Smooth muscle cell of trachea (primary cell): ENCODE results near the gene TEX264. TPM values are rescaled to one million over a fixed set of nuclear protein-coding genes. Genes with fewer than 3 reads are reported as not detected.

Experiments
- total RNA-seq: library from RNA; depleted of rRNA; stranded (reverse); fragments of >200 nt; gene quantifications from 2 replicates; pipeline ENCODE4 v1.2.1, GENCODE V29; 2014

Gene TEX264, protein sequence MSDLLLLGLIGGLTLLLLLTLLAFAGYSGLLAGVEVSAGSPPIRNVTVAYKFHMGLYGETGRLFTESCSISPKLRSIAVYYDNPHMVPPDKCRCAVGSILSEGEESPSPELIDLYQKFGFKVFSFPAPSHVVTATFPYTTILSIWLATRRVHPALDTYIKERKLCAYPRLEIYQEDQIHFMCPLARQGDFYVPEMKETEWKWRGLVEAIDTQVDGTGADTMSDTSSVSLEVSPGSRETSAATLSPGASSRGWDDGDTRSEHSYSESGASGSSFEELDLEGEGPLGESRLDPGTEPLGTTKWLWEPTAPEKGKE
- 48.6 and 84.4 TPM in 2 replicates for total RNA-seq

DNA sequence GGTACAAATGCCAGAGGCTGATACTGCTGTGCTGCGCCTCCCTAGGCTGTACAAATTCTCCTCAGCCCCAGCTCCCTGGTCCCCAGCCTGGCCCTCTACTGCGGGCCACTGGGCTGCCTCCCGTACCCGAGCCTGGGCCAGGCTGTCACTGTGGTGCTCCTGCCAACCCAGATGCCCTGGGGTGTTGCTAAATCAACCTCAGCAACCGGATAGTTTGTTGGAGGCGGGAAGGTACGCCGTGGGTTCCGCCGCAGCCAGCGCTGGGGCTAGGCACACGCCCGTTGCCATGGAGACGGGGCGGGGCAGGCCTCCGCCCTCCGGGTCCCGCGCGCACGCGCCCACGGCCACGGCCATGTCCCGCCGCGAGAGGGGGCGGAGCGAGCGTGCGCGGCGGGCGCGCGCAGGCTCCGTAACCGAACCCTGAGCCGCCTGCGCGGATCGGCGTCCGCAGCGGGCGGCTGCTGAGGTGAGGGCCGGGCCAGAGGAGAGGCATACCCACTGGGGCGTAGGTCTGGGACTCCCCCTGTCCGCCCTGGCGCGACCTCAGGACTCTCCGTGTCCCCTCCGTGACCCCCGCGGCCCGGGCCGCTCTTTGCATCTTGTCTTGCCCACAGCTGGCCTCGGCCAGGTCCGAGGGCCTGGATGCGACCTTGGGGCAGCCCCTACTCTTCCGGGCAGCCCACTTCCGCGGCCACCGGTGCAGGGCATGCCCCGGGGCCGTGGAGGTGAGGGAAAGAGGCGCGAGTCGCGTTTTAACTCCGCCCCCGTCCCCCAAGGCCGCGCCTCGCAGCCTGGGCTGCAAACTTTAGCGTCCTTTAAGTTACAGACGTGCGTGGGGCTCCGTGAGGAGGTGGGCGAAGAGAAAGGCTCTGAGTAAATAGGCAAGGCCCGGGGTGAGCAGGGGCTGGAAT lies at the start of gene TEX264:
Gene TEX264, plus strand, starts transcription at position 430 of the 911 bp plus-strand sequence. CDS start 3,053 bp downstream, outside the sequence.

DNA sequence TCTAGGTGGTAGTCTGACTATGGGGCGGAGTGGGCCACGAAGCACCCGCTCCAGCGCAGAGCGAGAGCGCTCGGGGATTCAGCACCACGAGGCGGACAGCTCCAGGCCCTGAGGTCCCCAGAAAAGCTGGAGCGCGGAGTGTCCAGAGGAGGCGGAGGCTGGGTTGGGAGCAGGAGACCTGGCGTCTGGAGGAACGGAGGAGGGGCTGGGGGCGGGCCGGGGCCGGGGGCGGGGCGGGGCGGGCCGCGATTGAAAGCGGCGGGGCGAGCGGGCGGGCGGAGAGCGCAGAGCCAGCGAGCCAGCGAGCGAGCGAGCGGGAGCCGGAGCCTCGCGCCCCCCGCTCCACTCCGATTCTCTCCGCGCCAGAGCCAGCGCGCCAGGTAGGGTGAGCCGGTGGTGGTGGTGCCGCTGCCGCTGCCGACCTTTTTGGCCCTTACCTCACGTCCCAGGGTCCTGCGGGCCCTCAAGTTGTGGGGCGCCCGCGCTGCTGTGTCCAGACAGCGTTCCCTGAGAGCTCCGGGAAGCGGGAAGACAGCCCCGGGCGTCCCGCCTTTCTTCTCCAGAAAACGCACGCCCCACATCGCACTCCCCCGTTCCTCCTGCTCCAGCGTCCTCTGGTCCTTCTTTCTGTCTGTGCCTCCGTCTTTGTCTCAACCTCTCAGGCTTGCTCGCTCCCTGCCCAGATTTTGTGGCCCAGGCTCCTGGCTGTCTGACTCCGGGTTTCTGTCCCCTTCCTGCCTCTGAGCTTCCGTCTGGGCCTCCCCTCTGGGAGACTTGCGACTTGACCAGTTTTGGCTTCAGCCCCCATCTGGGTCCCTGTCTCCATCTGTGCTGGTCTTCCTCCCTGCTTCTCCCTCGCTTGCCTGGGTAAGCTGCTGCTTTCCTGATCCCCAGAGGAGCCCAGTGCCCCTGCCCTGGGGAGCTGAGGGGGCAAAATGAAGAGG lies 36.0 kb downstream of the TEX264 start, which contains the start of gene GRM2:
Gene GRM2, plus strand, starts transcription at position 281 of the 944 bp plus-strand sequence. CDS start 1,916 bp downstream, outside the sequence.

Other genes with a start within 250 kb of the TEX264 start
- 12.7 and 14.8 TPM in 2 replicates for gene DCAF1, start 171.2 kb upstream of the TEX264 start, total RNA-seq
- gene RAD54L2, start 132.5 kb upstream of the TEX264 start, total RNA-seq: 19.5 and 20.0 TPM in 2 replicates
- gene GRM2, start 35.8 kb downstream of the TEX264 start, total RNA-seq: 0.15 and 0.17 TPM in 2 replicates
- not detected in 2 replicates for gene IQCF6, start 108.0 kb downstream of the TEX264 start, total RNA-seq
- gene IQCF2, start 190.4 kb downstream of the TEX264 start, total RNA-seq: not detected in 2 replicates
- not detected in 2 replicates for gene IQCF5, start 204.3 kb downstream of the TEX264 start, total RNA-seq
- gene IQCF1, start 232.1 kb downstream of the TEX264 start, total RNA-seq: not detected in 2 replicates